Pancreas (tissue), 10 donors: Measurements from ENCODE around the gene DDX56. TPM values are rescaled to one million over a fixed set of nuclear protein-coding genes. Genes with fewer than 3 reads are reported as not detected.

Experiments
- ATAC-seq, 4 donors: fragments of 200-7000 bp; cut with Tn5 transposase; one replicate each; pipeline versions ENCODE4 v1.8.0 to v1.9.1; 2020; ENCODE audit warnings: mild to moderate bottlenecking in 4 of 4, moderate library complexity in 4 of 4
- DNase-seq, 6 donors: peaks; one replicate each; pipeline ENCODE4 v3.0.0-alpha.2; 2020
- FAIRE-seq: peaks from 2 replicates; lab custom pipeline; 2012; peaks lifted over from hg19 to GRCh38; lab: Jason Lieb, UNC
- H3K27ac ChIP-seq, 4 donors: fragments of 200-600 bp; sonication (generic); 1 replicate in 3 of 4; 2 replicates in 1 of 4; pipeline versions ENCODE4 v1.5.0 to v1.8.0; 2020
- H3K27me3 ChIP-seq, 4 donors: fragments of 200-600 bp; one replicate each; pipeline ENCODE4 v1.8.0; 2021
- H3K36me3 ChIP-seq, 3 donors: fragments of 200-600 bp; sonication (generic) in 1 of 3; one replicate each; pipeline versions ENCODE4 v1.5.0 to v1.8.0; 2020 to 2021
- H3K4me1 ChIP-seq, 3 donors: fragments of 200-600 bp; one replicate each; pipeline ENCODE4 v1.8.0; 2021
- H3K4me3 ChIP-seq, 4 donors: fragments of 200-600 bp; sonication (generic) in 2 of 4; one replicate each; pipeline versions ENCODE4 v1.5.0 to v1.8.0; 2020 to 2021
- H3K9me3 ChIP-seq, 4 donors: fragments of 200-600 bp; one replicate each; pipeline ENCODE4 v1.8.0; 2021
- CTCF ChIP-seq, 4 donors: fragments of 200-600 bp; sonication (generic) in 3 of 4; IDR thresholded peaks; one replicate each; pipeline versions ENCODE4 v1.5.0 to v1.8.0; 2021; ENCODE audit warnings: antibody characterized with exemption in 4 of 4
- WGBS, 2 donors: extraction: QIAGEN DNeasy Blood & Tissue Kit; methylation state at CpG; one replicate each; pipeline ENCODE4 v1.1.7; 2013; 5-methylcytosine and 5-hydroxymethylcytosine counted together
- intact Hi-C, 3 donors: fragments of 100-400 bp; cut with DNase I; formaldehyde crosslinking; loops; one replicate each; pipeline versions ENCODE4 v1.11.1 to v1.14.2; 2022
- polyA plus RNA-seq, 2 donors: library from polyadenylated mRNA; stranded (reverse); fragments of 200-250 nt; gene quantifications; one replicate each; pipeline ENCODE4 v1.2.3, GENCODE V29; 2013
- total RNA-seq, 6 donors: library from RNA; stranded (reverse); fragmentation: NEBNext Ultra II Directional in 4 of 6; extraction: Animal tissue kit (Norgen Biotek cat#: 25700) in 4 of 6; gene quantifications; one replicate each; pipeline versions ENCODE4 v1.2.1 to v1.2.4, GENCODE V29; 2021 to 2023
- donor health status: healthy with polysubstance abuse.
- donor health status: DM: no; HTN: no; CAD: no; lungs with moderate emphysema.
- donor health status: DM: no; HTN: no; CAD: no.
- donor health status: control.
- donor health status: control.
- donor health status: Bipolar disorder and iron deficiency.
- donor health status: DM: yes; HTN: yes; CAD: no.
- donor health status: DM: no; HTN: no; CAD: no.
- donor health status: DM: no; HTN: no; CAD: no.
- donor health status: DM: yes; HTN: yes; CAD: no.

The DDX56 gene
- total and polyA plus RNA-seq, 8 donors, result 23.0 to 114 (median 30.4) TPM

- H3K4me1 ChIP-seq, result no peaks in the 10 kb centered on the region
- H3K36me3 ChIP-seq, result no peaks in the 10 kb centered on the region
- no peak overlapping the region for H3K27ac ChIP-seq
- H3K4me3 ChIP-seq, result no peak overlapping the region
- intact Hi-C loops, result no loop called here
- DNase-seq (peak in 1 of 6 donors; percentile 43), ATAC-seq (peak in 1 of 4 donors; percentile 14), FAIRE-seq (no peak)
- TF ChIP-seq CTCF (IDR thresholded peaks at IDR 0.05), result no peak
- H3K27me3 ChIP-seq, result no peaks in the 10 kb centered on the region
- WGBS, 2 donors, result 70 to 74% methylated on average over 7 to 8 of the region's 8 CpGs
- H3K9me3 ChIP-seq, result no peaks in the 10 kb centered on the region
These were observed 40.2 kb downstream of the DDX56 start for GRCh38 chr7:44533301-44534055.

DNA sequence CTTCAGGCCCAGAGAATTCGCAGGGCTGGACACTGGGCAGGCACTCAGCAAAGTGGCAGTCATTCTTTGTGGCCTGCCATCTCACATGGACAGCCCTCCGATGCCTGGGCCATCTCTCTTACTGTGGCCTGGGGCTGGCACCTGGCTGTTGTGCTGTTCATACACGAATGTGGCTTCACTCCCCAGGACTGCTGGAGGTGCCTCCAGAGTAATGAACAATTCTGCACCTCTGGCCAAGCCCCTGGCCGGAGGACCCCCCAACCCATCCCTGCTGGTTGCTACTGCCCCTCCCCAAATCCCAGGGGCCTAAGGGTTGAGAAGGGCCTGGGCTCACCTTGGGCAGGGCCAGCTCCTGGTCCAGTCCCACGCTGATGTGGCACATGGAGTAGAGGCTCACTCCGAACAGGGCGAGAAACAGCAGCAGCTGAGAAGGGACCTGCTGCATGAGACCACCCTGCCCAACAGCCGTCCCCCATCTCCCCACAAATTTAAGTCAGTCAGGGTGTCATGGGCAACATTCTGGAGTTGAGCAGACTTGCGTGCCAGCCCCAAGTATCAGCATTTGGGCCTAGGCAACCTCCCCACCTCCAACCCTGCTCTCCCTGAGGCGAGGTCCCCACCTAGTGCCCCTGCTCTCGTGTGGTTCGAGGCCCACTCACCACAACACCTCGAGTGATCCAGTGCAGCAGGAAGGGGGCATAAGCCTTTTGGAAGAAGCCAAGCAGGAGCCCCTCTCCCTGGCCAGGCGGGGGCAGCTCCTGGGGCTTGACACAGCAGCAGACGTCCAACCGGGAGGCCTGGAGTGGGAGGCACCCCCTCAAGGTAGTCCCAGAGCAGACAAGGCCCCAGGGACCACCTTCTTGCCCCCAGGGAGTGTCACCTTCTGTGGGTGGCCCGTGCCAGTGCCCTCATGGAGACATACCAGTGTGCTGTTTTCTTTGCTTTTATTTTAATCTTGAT, 42.0 kb downstream of the DDX56 start:
- no peaks in the 10 kb centered on the region for H3K4me1 ChIP-seq
- WGBS, 2 donors, result 68 to 77% methylated on average over 17 of the region's 17 CpGs
- FAIRE-seq, result no peak
- no peak overlapping the region for H3K27ac ChIP-seq
- DNase-seq, result no peak
- no peaks in the 10 kb centered on the region for H3K36me3 ChIP-seq
- intact Hi-C loops, result no loop called here
- H3K4me3 ChIP-seq, result no peak overlapping the region
- no peak for TF ChIP-seq CTCF (IDR thresholded peaks at IDR 0.05)
- ATAC-seq, result no peak
- H3K27me3 ChIP-seq, result no peaks in the 10 kb centered on the region
- no peaks in the 10 kb centered on the region for H3K9me3 ChIP-seq

- Histone ChIP-seq H3K4me1 (no peaks in the 10 kb centered on the region), H3K4me3 (no peak overlapping the region), H3K27ac (no peak overlapping the region), H3K27me3 (no peaks in the 10 kb centered on the region), H3K9me3 (no peaks in the 10 kb centered on the region), H3K36me3 (no peaks in the 10 kb centered on the region)
- ATAC-seq (no peak), FAIRE-seq (no peak), DNase-seq (peak in 1 of 6 donors; percentile 39)
- no peak for TF ChIP-seq CTCF (IDR thresholded peaks at IDR 0.05)
- intact Hi-C loops, result no loop called here
- 64 to 77% methylated on average over 10 of the region's 10 CpGs for WGBS, 2 donors
These were observed 42.7 kb downstream of the DDX56 start for GRCh38 chr7:44530990-44531389.

DNA sequence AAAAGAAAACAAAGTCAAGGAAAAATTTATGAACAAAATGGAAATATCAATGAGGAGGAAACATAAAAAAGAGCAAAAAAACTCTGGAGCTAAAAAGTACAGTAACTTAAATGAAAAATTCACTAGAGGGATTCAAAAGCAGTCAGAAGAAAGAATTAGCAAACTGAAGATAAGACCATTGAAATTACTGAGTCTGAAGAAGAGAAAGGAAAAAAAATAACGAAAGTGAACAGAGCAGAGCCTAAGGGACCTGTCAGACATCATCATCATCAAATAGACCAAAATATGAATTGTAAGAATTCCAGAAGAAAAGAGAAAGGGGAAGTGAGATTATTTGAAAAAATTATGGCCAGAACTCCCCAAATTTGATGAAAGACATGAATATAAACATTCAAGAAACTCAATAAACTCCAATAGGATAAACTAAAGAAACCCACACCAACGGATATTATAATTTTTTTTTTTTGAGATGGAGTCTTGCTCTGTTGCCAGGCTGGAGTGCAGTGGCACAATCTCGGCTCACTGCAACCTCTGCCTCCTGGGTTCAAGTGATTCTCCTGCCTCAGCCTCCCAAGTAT, 48.8 kb downstream of the DDX56 start:
- intact Hi-C loops, result no loop called here
- TF ChIP-seq CTCF (IDR thresholded peaks at IDR 0.05), result no peak
- no peak for DNase-seq
- Histone ChIP-seq H3K36me3 (no peaks in the 10 kb centered on the region), H3K27ac (no peak overlapping the region), H3K9me3 (no peaks in the 10 kb centered on the region), H3K4me3 (no peak overlapping the region), H3K4me1 (no peaks in the 10 kb centered on the region), H3K27me3 (no peaks in the 10 kb centered on the region)
- ATAC-seq, result no peak
- WGBS, 2 donors, result 67 to 81% methylated on average over 3 of the region's 3 CpGs
- FAIRE-seq, result no peak
